ENCODE results near the gene LAPTM5.

Gene LAPTM5

GRCh38 chr1:30778154-30778978 is 20.8 kb upstream of the LAPTM5 start:
- Histone ChIP-seq H3K4me1 (ENCODE audit: control insufficient read depth, insufficient read depth, low read length) (no peaks in the 10 kb centered on the region; the same call in 1 of the 2 replicates), H3K36me3 (ENCODE audit: control insufficient read depth, insufficient read depth, low read length) (no peaks in the 10 kb centered on the region), H3K27me3 (ENCODE audit: control insufficient read depth, insufficient read depth, low read length) (no peaks in the 10 kb centered on the region), H3K4me3 (ENCODE audit: low read length) (no peak overlapping the region), H3K9me3 (ENCODE audit: control insufficient read depth, insufficient read depth, low read length) (no peaks in the 10 kb centered on the region), H3K27ac (ENCODE audit: low read length) (no peak overlapping the region)
- no CpG with 5 or more reads among the region's 11 CpGs for WGBS (ENCODE audit: insufficient coverage, insufficient read length)
- DNase-seq (ENCODE audit: low read depth, low spot score), result no peak

- WGBS (ENCODE audit: insufficient coverage, insufficient read length), result no CpG with 5 or more reads among the region's 4 CpGs
- DNase-seq (ENCODE audit: low read depth, low spot score), result no peak
- H3K4me1 ChIP-seq (ENCODE audit: control insufficient read depth, insufficient read depth, low read length), result no peaks in the 10 kb centered on the region; the same call in 1 of the 2 replicates
- H3K27me3 ChIP-seq (ENCODE audit: control insufficient read depth, insufficient read depth, low read length), result no peaks in the 10 kb centered on the region
- H3K9me3 ChIP-seq (ENCODE audit: control insufficient read depth, insufficient read depth, low read length), result no peaks in the 10 kb centered on the region
- no peaks in the 10 kb centered on the region for H3K36me3 ChIP-seq (ENCODE audit: control insufficient read depth, insufficient read depth, low read length)
- no peak overlapping the region for H3K4me3 ChIP-seq (ENCODE audit: low read length)
- no peak overlapping the region for H3K27ac ChIP-seq (ENCODE audit: low read length)
These were observed 20.3 kb upstream of the LAPTM5 start for GRCh38 chr1:30777904-30778153.

GRCh38 chr1:30777060-30777903 is 19.7 kb upstream of the LAPTM5 start:
- no peaks in the 10 kb centered on the region; the same call in 1 of the 2 replicates for H3K4me1 ChIP-seq (ENCODE audit: control insufficient read depth, insufficient read depth, low read length)
- no peak for DNase-seq (ENCODE audit: low read depth, low spot score)
- no peaks in the 10 kb centered on the region for H3K9me3 ChIP-seq (ENCODE audit: control insufficient read depth, insufficient read depth, low read length)
- no CpG with 5 or more reads among the region's 23 CpGs for WGBS (ENCODE audit: insufficient coverage, insufficient read length)
- no peaks in the 10 kb centered on the region for H3K36me3 ChIP-seq (ENCODE audit: control insufficient read depth, insufficient read depth, low read length)
- H3K27me3 ChIP-seq (ENCODE audit: control insufficient read depth, insufficient read depth, low read length), result no peaks in the 10 kb centered on the region
- H3K4me3 ChIP-seq (ENCODE audit: low read length), result no peak overlapping the region
- no peak overlapping the region for H3K27ac ChIP-seq (ENCODE audit: low read length)

- Histone ChIP-seq H3K4me3 (ENCODE audit: low read length) (no peak overlapping the region), H3K36me3 (ENCODE audit: control insufficient read depth, insufficient read depth, low read length) (no peaks in the 10 kb centered on the region), H3K9me3 (ENCODE audit: control insufficient read depth, insufficient read depth, low read length) (no peaks in the 10 kb centered on the region), H3K27ac (ENCODE audit: low read length) (no peak overlapping the region), H3K4me1 (ENCODE audit: control insufficient read depth, insufficient read depth, low read length) (no peaks in the 10 kb centered on the region; the same call in 1 of the 2 replicates), H3K27me3 (ENCODE audit: control insufficient read depth, insufficient read depth, low read length) (no peaks in the 10 kb centered on the region)
- no CpG with 5 or more reads among the region's 18 CpGs for WGBS (ENCODE audit: insufficient coverage, insufficient read length)
- DNase-seq (ENCODE audit: low read depth, low spot score), result no peak
These were observed 18.8 kb upstream of the LAPTM5 start for GRCh38 chr1:30776097-30777059.

- no peak overlapping the region for H3K27ac ChIP-seq (ENCODE audit: low read length)
- no peaks in the 10 kb centered on the region for H3K9me3 ChIP-seq (ENCODE audit: control insufficient read depth, insufficient read depth, low read length)
- H3K4me1 ChIP-seq (ENCODE audit: control insufficient read depth, insufficient read depth, low read length), result no peaks in the 10 kb centered on the region; the same call in 1 of the 2 replicates
- H3K36me3 ChIP-seq (ENCODE audit: control insufficient read depth, insufficient read depth, low read length), result no peaks in the 10 kb centered on the region
- H3K4me3 ChIP-seq (ENCODE audit: low read length), result no peak overlapping the region
- WGBS (ENCODE audit: insufficient coverage, insufficient read length), result no CpG with 5 or more reads among the region's 12 CpGs
- H3K27me3 ChIP-seq (ENCODE audit: control insufficient read depth, insufficient read depth, low read length), result no peaks in the 10 kb centered on the region
- no peak for DNase-seq (ENCODE audit: low read depth, low spot score)
These were observed 17.9 kb upstream of the LAPTM5 start for GRCh38 chr1:30775433-30775975.

- WGBS (ENCODE audit: insufficient coverage, insufficient read length), result no CpG with 5 or more reads among the region's 22 CpGs
- Histone ChIP-seq H3K36me3 (ENCODE audit: control insufficient read depth, insufficient read depth, low read length) (no peaks in the 10 kb centered on the region), H3K9me3 (ENCODE audit: control insufficient read depth, insufficient read depth, low read length) (no peaks in the 10 kb centered on the region), H3K4me1 (ENCODE audit: control insufficient read depth, insufficient read depth, low read length) (no peaks in the 10 kb centered on the region; the same call in 1 of the 2 replicates), H3K27ac (ENCODE audit: low read length) (no peak overlapping the region), H3K4me3 (ENCODE audit: low read length) (no peak overlapping the region), H3K27me3 (ENCODE audit: control insufficient read depth, insufficient read depth, low read length) (no peaks in the 10 kb centered on the region)
- no peak for DNase-seq (ENCODE audit: low read depth, low spot score)
These were observed 17.2 kb upstream of the LAPTM5 start for GRCh38 chr1:30774550-30775432.

GRCh38 chr1:30773722-30774358 is 16.3 kb upstream of the LAPTM5 start:
- H3K9me3 ChIP-seq (ENCODE audit: control insufficient read depth, insufficient read depth, low read length), result no peaks in the 10 kb centered on the region
- DNase-seq (ENCODE audit: low read depth, low spot score), result no peak
- H3K27ac ChIP-seq (ENCODE audit: low read length), result no peak overlapping the region
- WGBS (ENCODE audit: insufficient coverage, insufficient read length), result no CpG with 5 or more reads among the region's 7 CpGs
- no peaks in the 10 kb centered on the region for H3K27me3 ChIP-seq (ENCODE audit: control insufficient read depth, insufficient read depth, low read length)
- no peaks in the 10 kb centered on the region for H3K4me1 ChIP-seq (ENCODE audit: control insufficient read depth, insufficient read depth, low read length)
- H3K36me3 ChIP-seq (ENCODE audit: control insufficient read depth, insufficient read depth, low read length), result no peaks in the 10 kb centered on the region
- H3K4me3 ChIP-seq (ENCODE audit: low read length), result no peak overlapping the region

GRCh38 chr1:30771005-30771404 is 13.4 kb upstream of the LAPTM5 start:
- H3K4me3 ChIP-seq (ENCODE audit: low read length), result no peak overlapping the region
- no peak for DNase-seq (ENCODE audit: low read depth, low spot score)
- no peaks in the 10 kb centered on the region for H3K9me3 ChIP-seq (ENCODE audit: control insufficient read depth, insufficient read depth, low read length)
- no peaks in the 10 kb centered on the region for H3K4me1 ChIP-seq (ENCODE audit: control insufficient read depth, insufficient read depth, low read length)
- H3K36me3 ChIP-seq (ENCODE audit: control insufficient read depth, insufficient read depth, low read length), result no peaks in the 10 kb centered on the region
- no CpG with 5 or more reads among the region's 6 CpGs for WGBS (ENCODE audit: insufficient coverage, insufficient read length)
- no peak overlapping the region for H3K27ac ChIP-seq (ENCODE audit: low read length)
- no peaks in the 10 kb centered on the region for H3K27me3 ChIP-seq (ENCODE audit: control insufficient read depth, insufficient read depth, low read length)

- no peaks in the 10 kb centered on the region for H3K4me1 ChIP-seq (ENCODE audit: control insufficient read depth, insufficient read depth, low read length)
- no peak overlapping the region for H3K27ac ChIP-seq (ENCODE audit: low read length)
- no peaks in the 10 kb centered on the region for H3K36me3 ChIP-seq (ENCODE audit: control insufficient read depth, insufficient read depth, low read length)
- no peaks in the 10 kb centered on the region for H3K27me3 ChIP-seq (ENCODE audit: control insufficient read depth, insufficient read depth, low read length)
- no peaks in the 10 kb centered on the region for H3K9me3 ChIP-seq (ENCODE audit: control insufficient read depth, insufficient read depth, low read length)
- no peak overlapping the region for H3K4me3 ChIP-seq (ENCODE audit: low read length)
- DNase-seq (ENCODE audit: low read depth, low spot score), result no peak
- no CpG with 5 or more reads among the region's 10 CpGs for WGBS (ENCODE audit: insufficient coverage, insufficient read length)
These were observed 12.6 kb upstream of the LAPTM5 start for GRCh38 chr1:30770150-30770549.
